Stimulated activated CD8-positive, alpha-beta memory T cell treated with anti-CD3 and anti-CD28 coated beads, Interleukin-2, amount 100 ng/mL, for 1 hour (primary cell): Measurements from ENCODE around the gene OR5B3.
"Not testable (repeated sequence)": the region's sequence is repeated elsewhere in the genome, so short reads cannot be mapped to it uniquely, and the experiment has no call there.

Experiments
- DNase-seq, 2 donors: peaks; one replicate each; pipeline ENCODE4 v3.0.0-alpha.2; 2020; ENCODE audit warnings: low read depth in 2 of 2

Gene OR5B3

GRCh38 chr11:58406774-58407173, at the start of gene OR5B3:
Gene OR5B3 (minus strand): TSS chr11:58406874. CDS start chr11:58403409, 3,465 bp downstream.
- no peak for DNase-seq

- no peak for DNase-seq
These were observed 44.9 kb upstream of the OR5B3 start for GRCh38 chr11:58451585-58451984.

GRCh38 chr11:58446294-58446693, 39.6 kb upstream of the OR5B3 start:
- no peak for DNase-seq

GRCh38 chr11:58444300-58444699, 37.6 kb upstream of the OR5B3 start:
- DNase-seq: no peak

- DNase-seq: no peak
These were observed 35.5 kb upstream of the OR5B3 start, which contains the start of gene OR5B12 for GRCh38 chr11:58442136-58442535. Gene OR5B12 (minus strand): TSS chr11:58442236. CDS start chr11:58440151, 2,085 bp downstream.

GRCh38 chr11:58438486-58438885, 31.8 kb upstream of the OR5B3 start:
- no peak for DNase-seq

GRCh38 chr11:58434217-58434616, 27.5 kb upstream of the OR5B3 start:
- no peak for DNase-seq

- no peak for DNase-seq
These were observed 27.0 kb upstream of the OR5B3 start for GRCh38 chr11:58433638-58434203.

- no peak for DNase-seq
These were observed 22.6 kb upstream of the OR5B3 start for GRCh38 chr11:58429273-58429672.

- no peak for DNase-seq
These were observed 21.3 kb upstream of the OR5B3 start, which contains the start of gene OR5B2 for GRCh38 chr11:58428021-58428420. Gene OR5B2 (minus strand): TSS chr11:58428121. CDS start chr11:58423261, 4,860 bp downstream.

GRCh38 chr11:58399622-58400021, 7.1 kb downstream of the OR5B3 start:
- DNase-seq: not testable (repeated sequence)

- DNase-seq: no peak
These were observed 11.1 kb downstream of the OR5B3 start for GRCh38 chr11:58395581-58395980.

GRCh38 chr11:58394195-58394594, 12.5 kb downstream of the OR5B3 start:
- no peak for DNase-seq

- DNase-seq: no peak
These were observed 13.9 kb downstream of the OR5B3 start for GRCh38 chr11:58392746-58393145.

GRCh38 chr11:58391879-58392278, 14.8 kb downstream of the OR5B3 start:
- DNase-seq: no peak

- DNase-seq: no peak
These were observed 16.1 kb downstream of the OR5B3 start for GRCh38 chr11:58390551-58391063.

GRCh38 chr11:58358969-58359368, 47.7 kb downstream of the OR5B3 start, which contains the start of gene OR5B17:
Gene OR5B17 (minus strand): TSS chr11:58359069. CDS start chr11:58359069, 0 bp downstream.
- DNase-seq: no peak

GRCh38 chr11:58354727-58355126, 51.9 kb downstream of the OR5B3 start:
- no peak for DNase-seq
